GM12878 (cell line): Measurements from ENCODE around the gene PCCA. TPM values are rescaled to one million over a fixed set of nuclear protein-coding genes. Genes with fewer than 3 reads are reported as not detected.

Experiments
- ATAC-seq: fragments of 200-7000 bp; cut with Tn5 transposase; 3 replicates; pipeline ENCODE4 v1.9.1; 2020; ENCODE audit warnings: mild to moderate bottlenecking, moderate library complexity
- BruUV-seq: library from RNA; stranded (reverse); fragments of 400-500 nt; replicated peaks from 2 replicates; lab custom pipeline; 2021; lab: Mats Ljungman, UMichigan
- CTCF ChIA-PET: fragments of 300-600 bp; sonication (Branson Sonifier 250); formaldehyde crosslinking; extraction: SDS; loops from one replicate; lab custom pipeline; 2021; ENCODE audit warnings: inconsistent platforms; lab: Yijun Ruan, JAX
- POLR2A ChIA-PET: fragments of 350-600 bp; formaldehyde crosslinking; extraction: SDS; loops from one replicate; lab custom pipeline; 2021; ENCODE audit warnings: inconsistent platforms; lab: Charles Lee
- RAD21 ChIA-PET: fragments of 300-600 bp; sonication (Branson Sonifier 250); formaldehyde crosslinking; loops from one replicate; lab custom pipeline; 2023; ENCODE audit warnings: antibody characterized with exemption; ENCODE audit not compliant: unreplicated experiment; lab: Charles Lee
- SMC1A ChIA-PET: fragments of 300-600 bp; sonication (Branson Sonifier 250); formaldehyde crosslinking; loops from one replicate; lab custom pipeline; 2023; ENCODE audit not compliant: unreplicated experiment, uncharacterized antibody; lab: Charles Lee
- DNase-seq: peaks from one replicate; pipeline ENCODE4 v3.0.0-alpha.2; 2011; ENCODE audit warnings: low read depth, low spot score
- FAIRE-seq: peaks from 3 replicates; lab custom pipeline; 2011; peaks lifted over from hg19 to GRCh38; lab: Jason Lieb, UNC
- H2AFZ ChIP-seq: 2 replicates; pipeline ENCODE4 v1.6.0; 2011; ENCODE audit warnings: low read depth, low read length, control low read depth; ENCODE audit not compliant: control insufficient read depth
- H3K27ac ChIP-seq: 2 replicates; pipeline ENCODE4 v1.5.1; 2011; ENCODE audit warnings: control low read depth; ENCODE audit not compliant: control insufficient read depth, insufficient read depth
- H3K27me3 ChIP-seq, 2 experiments: replicated peaks in 1 of 2; 2 replicates each; pipeline versions ENCODE4 v1.6.0 to v1.6.1; 2011; ENCODE audit warnings: low read length in 1 of 2; ENCODE audit not compliant: control insufficient read depth in 2 of 2, insufficient read depth in 2 of 2
- H3K36me3 ChIP-seq, 2 experiments: 2 replicates each; pipeline ENCODE4 v1.5.1; 2011; ENCODE audit warnings: low read length in 1 of 2; ENCODE audit not compliant: control insufficient read depth in 2 of 2, insufficient read depth in 2 of 2
- H3K4me1 ChIP-seq: 2 replicates; pipeline ENCODE4 v1.6.1; 2011; ENCODE audit warnings: mild to moderate bottlenecking, low read length, moderate library complexity, mixed read lengths; ENCODE audit not compliant: control insufficient read depth, insufficient read depth
- H3K4me2 ChIP-seq: 2 replicates; pipeline ENCODE4 v1.6.0; 2011; ENCODE audit warnings: control low read depth; ENCODE audit not compliant: control insufficient read depth, insufficient read depth
- H3K4me3 ChIP-seq: fragments of 200-600 bp; sonication (generic); 2 replicates; pipeline ENCODE4 v1.5.1; 2016
- H3K79me2 ChIP-seq: 2 replicates; pipeline ENCODE4 v1.6.0; 2011; ENCODE audit warnings: low read length; ENCODE audit not compliant: control insufficient read depth, insufficient read depth
- H3K9ac ChIP-seq: 2 replicates; pipeline ENCODE4 v1.8.0; 2011; ENCODE audit warnings: low read length, control low read depth, mixed read lengths; ENCODE audit not compliant: control insufficient read depth, insufficient read depth
- H3K9me3 ChIP-seq: replicated peaks from 3 replicates; pipeline ENCODE4 v1.5.1; 2011; ENCODE audit warnings: mild to moderate bottlenecking, low read length; ENCODE audit not compliant: control insufficient read depth, insufficient read depth
- H4K20me1 ChIP-seq: 2 replicates; pipeline ENCODE4 v1.6.0; 2011; ENCODE audit not compliant: control insufficient read depth, insufficient read depth
- HDGF ChIP-seq: fragments of 450-650 bp; IDR thresholded peaks from 2 replicates; pipeline ENCODE4 v1.6.1; 2016; ENCODE audit warnings: antibody characterized with exemption
- JUNB ChIP-seq: IDR thresholded peaks from 2 replicates; pipeline ENCODE4 v1.6.1; 2016; ENCODE audit warnings: antibody characterized with exemption, mild to moderate bottlenecking
- KLF5 ChIP-seq: fragments of 450-650 bp; IDR thresholded peaks from 2 replicates; pipeline ENCODE4 v1.6.1; 2014; ENCODE audit warnings: mild to moderate bottlenecking; ENCODE audit not compliant: partially characterized antibody
- NR2C1 ChIP-seq: fragments of 450-650 bp; IDR thresholded peaks from 2 replicates; pipeline ENCODE4 v1.6.1; 2017; ENCODE audit warnings: antibody characterized with exemption, mild to moderate bottlenecking, moderate library complexity
- SMARCA5 ChIP-seq: fragments of 450-650 bp; IDR thresholded peaks from 2 replicates; pipeline ENCODE4 v1.6.1; 2017; ENCODE audit warnings: mild to moderate bottlenecking
- SREBF2 ChIP-seq: IDR thresholded peaks from 2 replicates; pipeline ENCODE4 v1.6.1; 2012; ENCODE audit warnings: mild to moderate bottlenecking, low read length
- SRF ChIP-seq, 2 experiments: IDR thresholded peaks; 2 replicates each; pipeline ENCODE4 v1.6.1; 2011; ENCODE audit warnings: low read depth in 2 of 2, low read length in 2 of 2, mild to moderate bottlenecking in 1 of 2, moderate library complexity in 1 of 2
- SUZ12 ChIP-seq: fragments of 200-600 bp; sonication (generic); IDR thresholded peaks from one replicate; pipeline ENCODE4 v1.6.1; 2018; ENCODE audit warnings: antibody characterized with exemption, mild to moderate bottlenecking; ENCODE audit not compliant: unreplicated experiment
- TAF1 ChIP-seq: IDR thresholded peaks from 2 replicates; pipeline ENCODE4 v1.6.1; 2011; ENCODE audit warnings: mild to moderate bottlenecking, low read depth, low read length, borderline replicate concordance
- YBX1 ChIP-seq: fragments of 450-650 bp; IDR thresholded peaks from 2 replicates; pipeline ENCODE4 v1.6.1; 2016; ENCODE audit warnings: antibody characterized with exemption
- ZNF622 ChIP-seq: fragments of 450-650 bp; IDR thresholded peaks from 2 replicates; pipeline ENCODE4 v1.6.1; 2017; ENCODE audit warnings: mild to moderate bottlenecking, inconsistent platforms
- ZZZ3 ChIP-seq: IDR thresholded peaks from 2 replicates; pipeline ENCODE4 v1.6.1; 2011; ENCODE audit warnings: low read depth; ENCODE audit not compliant: control insufficient read depth, insufficient read length
- WGBS: methylation state at CpG from one replicate; pipeline ENCODE4 v1.1.6; 2016; ENCODE audit warnings: low lambda C conversion rate; ENCODE audit not compliant: insufficient replicate concordance, insufficient coverage; ENCODE audit errors: missing lambda C conversion rate; 5-methylcytosine and 5-hydroxymethylcytosine counted together
- in situ Hi-C: fragments of 300-500 bp; cut with MboI; formaldehyde crosslinking; loops from 9 replicates; pipeline ENCODE4 v1.14.3; 2018; ENCODE audit warnings: mixed read lengths
- intact Hi-C: fragments of 100-400 bp; cut with micrococcal nuclease; formaldehyde crosslinking; loops from one replicate; pipeline ENCODE4 v1.14.2; 2022; ENCODE audit not compliant: unreplicated experiment
- polyA plus RNA-seq, 11 experiments: library from polyadenylated mRNA; depleted of rRNA in 4 of 11; unstranded in 6 of 11; stranded (reverse) in 5 of 11; fragments of >200 nt; fragmentation: Nextera tagmentation in 4 of 11; fragmentation: Illumina TruSeq in 1 of 11; extraction: Ambion mirVana in 4 of 11; extraction: Trizol in 1 of 11; gene quantifications; 1 replicate in 1 of 11; 2 replicates in 10 of 11; pipeline versions ENCODE4 v1.2.1 to v1.2.3, GENCODE V29; 2011 to 2016; ENCODE audit warnings: inconsistent platforms in 2 of 11, missing spikeins in 2 of 11, low read depth in 1 of 11
- total RNA-seq, 4 experiments: library from RNA; depleted of rRNA in 3 of 4; stranded (reverse); fragments of >200 nt in 3 of 4; fragmentation: Illumina TruSeq in 1 of 4; extraction: Trizol in 1 of 4; gene quantifications; 2 replicates each; pipeline versions ENCODE4 v1.2.1 to v1.2.3, GENCODE V29; 2013 to 2021
- TF ChIP-seq, protein P1 (sequence below): fragments of 450-650 bp; conservative IDR thresholded peaks from 2 replicates; pipeline ENCODE4 v1.6.1; 2017; ENCODE audit warnings: mild to moderate bottlenecking, moderate library complexity

PCCA gene
- total and polyA plus RNA-seq, 10 of the 15 experiments (the other 5 are each of a cell fraction or from before 2014, with no cell fraction given): 5.9 to 18.2 (median 12.4) TPM

DNA sequence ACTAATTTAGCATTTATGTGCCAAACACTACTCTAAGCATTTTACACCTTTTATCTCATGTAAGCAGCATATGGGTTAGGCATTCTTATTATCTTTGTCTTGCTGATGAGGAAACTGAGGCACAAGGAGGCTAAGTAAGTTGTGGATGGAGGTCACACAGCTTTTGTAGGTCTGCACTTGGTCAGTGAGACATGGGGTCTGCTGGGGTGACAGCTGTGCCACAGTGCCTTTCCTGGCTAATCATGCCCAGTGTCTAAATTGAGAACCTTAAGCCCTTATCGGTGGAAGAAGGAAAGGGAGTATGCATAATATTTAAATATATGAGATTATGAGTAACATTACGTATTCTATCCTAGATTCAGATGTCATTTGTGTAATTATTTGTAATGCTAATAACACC, 273.5 kb downstream of the PCCA start (continued):
- TF ChIP-seq, protein P1, sequence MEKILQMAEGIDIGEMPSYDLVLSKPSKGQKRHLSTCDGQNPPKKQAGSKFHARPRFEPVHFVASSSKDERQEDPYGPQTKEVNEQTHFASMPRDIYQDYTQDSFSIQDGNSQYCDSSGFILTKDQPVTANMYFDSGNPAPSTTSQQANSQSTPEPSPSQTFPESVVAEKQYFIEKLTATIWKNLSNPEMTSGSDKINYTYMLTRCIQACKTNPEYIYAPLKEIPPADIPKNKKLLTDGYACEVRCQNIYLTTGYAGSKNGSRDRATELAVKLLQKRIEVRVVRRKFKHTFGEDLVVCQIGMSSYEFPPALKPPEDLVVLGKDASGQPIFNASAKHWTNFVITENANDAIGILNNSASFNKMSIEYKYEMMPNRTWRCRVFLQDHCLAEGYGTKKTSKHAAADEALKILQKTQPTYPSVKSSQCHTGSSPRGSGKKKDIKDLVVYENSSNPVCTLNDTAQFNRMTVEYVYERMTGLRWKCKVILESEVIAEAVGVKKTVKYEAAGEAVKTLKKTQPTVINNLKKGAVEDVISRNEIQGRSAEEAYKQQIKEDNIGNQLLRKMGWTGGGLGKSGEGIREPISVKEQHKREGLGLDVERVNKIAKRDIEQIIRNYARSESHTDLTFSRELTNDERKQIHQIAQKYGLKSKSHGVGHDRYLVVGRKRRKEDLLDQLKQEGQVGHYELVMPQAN: no peak
- TF ChIP-seq, all 136 proteins: peak for 0

GRCh38 chr13:100362781-100363180, 273.9 kb downstream of the PCCA start:
- FAIRE-seq: no peak
- CTCF ChIA-PET: no interaction called here
- SMC1A ChIA-PET: interaction anchor here (1.1 kb wide), 1 partner anchor 9 kb away, joined by 3 read pairs; no protein-coding TSS in a partner anchor

GRCh38 chr13:100363285-100363711, 274.4 kb downstream of the PCCA start:
- Histone ChIP-seq H2AFZ (no peak overlapping the region), H4K20me1 (no peaks in the 10 kb centered on the region)
- no peak for ATAC-seq
- TF ChIP-seq YBX1: no peak
- TF ChIP-seq SRF (IDR thresholded peaks at IDR 0.05; ENCODE audit: low read depth in 2 of 2, low read length in 2 of 2): no peak
- no peak for TF ChIP-seq SMARCA5
- TF ChIP-seq NR2C1: no peak
- no peak for TF ChIP-seq ZNF622
- TF ChIP-seq KLF5: no peak
- no peak for TF ChIP-seq JUNB
- no peak for TF ChIP-seq HDGF
- TF ChIP-seq, all 136 proteins: peak for 0
- WGBS: 75% methylated on average over 3 of the region's 3 CpGs
- no peaks in the 10 kb centered on the region for H3K36me3 ChIP-seq
- ChIA-PET RAD21 (no interaction called here), CTCF (no interaction called here), SMC1A (interaction anchor here (1.1 kb wide), 1 partner anchor 9 kb away, joined by 3 read pairs; no protein-coding TSS in a partner anchor), POLR2A (no interaction called here)
- H3K79me2 ChIP-seq: no peaks in the 10 kb centered on the region
- FAIRE-seq (no peak), DNase-seq (no peak)
- H3K4me1 ChIP-seq: no peaks in the 10 kb centered on the region
- H3K4me3 ChIP-seq: no peak overlapping the region
- H3K27ac ChIP-seq: no peak overlapping the region
- no peaks in the 10 kb centered on the region for H3K9me3 ChIP-seq
- in situ Hi-C loops (no loop called here), intact Hi-C loops (no loop called here)
- no peak overlapping the region for H3K4me2 ChIP-seq
- BruUV-seq: no TSS peak
- H3K9ac ChIP-seq: no peak overlapping the region
- no peaks in the 10 kb centered on the region for H3K27me3 ChIP-seq

More at GRCh38 chr13:100362781-100363180, 273.9 kb downstream of the PCCA start:
- ATAC-seq: no peak
- POLR2A ChIA-PET: no interaction called here
- intact Hi-C loops (no loop called here), in situ Hi-C loops (no loop called here)
- Histone ChIP-seq H3K4me1 (no peaks in the 10 kb centered on the region), H3K9ac (no peak overlapping the region), H3K27me3 (no peaks in the 10 kb centered on the region), H3K4me2 (no peak overlapping the region), H3K79me2 (no peaks in the 10 kb centered on the region), H3K36me3 (no peaks in the 10 kb centered on the region), H3K9me3 (no peaks in the 10 kb centered on the region), H3K4me3 (no peak overlapping the region), H4K20me1 (no peaks in the 10 kb centered on the region), H2AFZ (no peak overlapping the region), H3K27ac (no peak overlapping the region)
- TF ChIP-seq SREBF2 (no peak), ZZZ3 (no peak), TAF1 (no peak), SUZ12 (no peak)
- DNase-seq: no peak
- no TSS peak for BruUV-seq
- RAD21 ChIA-PET: no interaction called here
- 82% methylated on average over 1 of the region's 1 CpG for WGBS
